DMS114 treated with DMSO at 0.1 percent for 48 hours (cell line): ENCODE data around the gene ZBTB47.

Experiments
- DNase-seq: peaks from one replicate; lab custom pipeline; 2025; ENCODE audit not compliant: unreplicated experiment; lab: John Stamatoyannopoulos, UW

ZBTB47 gene

DNA sequence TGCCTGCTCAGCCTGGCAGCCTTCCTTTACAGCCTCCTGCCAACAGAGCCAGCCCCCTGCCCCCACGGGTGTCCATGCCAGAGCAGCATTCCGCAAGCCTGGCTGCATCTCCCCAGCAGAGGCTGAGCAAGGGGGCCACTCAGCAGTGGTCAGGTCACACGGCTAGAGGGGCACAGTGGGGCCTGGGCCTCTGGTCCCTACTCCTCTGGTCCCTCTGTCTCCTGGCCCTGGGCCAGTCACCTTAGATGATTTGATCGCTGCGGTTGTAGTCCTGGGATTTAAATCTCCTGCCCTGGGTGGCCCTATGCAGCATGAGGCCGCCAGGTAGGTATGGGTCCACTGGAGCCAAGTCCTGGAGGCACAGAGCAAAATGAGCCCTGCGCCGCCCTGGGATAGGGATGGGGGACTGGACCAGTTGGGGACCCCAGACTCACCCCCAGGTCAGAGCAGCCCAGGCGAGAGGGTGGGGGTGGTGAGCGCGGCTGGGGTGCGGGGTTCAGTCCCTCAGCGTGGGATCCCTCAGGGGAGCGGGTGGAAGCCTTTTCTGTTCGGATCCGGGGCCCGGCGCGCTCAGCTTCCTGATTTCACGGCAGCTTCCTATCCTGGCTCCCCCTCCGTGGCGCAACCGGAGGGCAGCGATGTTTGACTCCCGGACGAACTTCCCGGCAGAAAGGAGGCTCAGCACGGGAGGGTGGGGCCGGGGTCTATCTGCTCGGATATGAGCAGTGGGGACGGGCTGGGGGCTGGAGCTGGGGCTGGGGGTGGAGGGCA is at the start of gene ZBTB47:
ZBTB47 (plus strand) TSS at position 138 of the 771 bp plus-strand sequence. CDS start 4,659 bp downstream, outside the sequence.
- no peak for DNase-seq

- no peak for DNase-seq
These were observed 47.8 kb upstream of the ZBTB47 start for GRCh38 chr3:42605546-42606173.

DNA sequence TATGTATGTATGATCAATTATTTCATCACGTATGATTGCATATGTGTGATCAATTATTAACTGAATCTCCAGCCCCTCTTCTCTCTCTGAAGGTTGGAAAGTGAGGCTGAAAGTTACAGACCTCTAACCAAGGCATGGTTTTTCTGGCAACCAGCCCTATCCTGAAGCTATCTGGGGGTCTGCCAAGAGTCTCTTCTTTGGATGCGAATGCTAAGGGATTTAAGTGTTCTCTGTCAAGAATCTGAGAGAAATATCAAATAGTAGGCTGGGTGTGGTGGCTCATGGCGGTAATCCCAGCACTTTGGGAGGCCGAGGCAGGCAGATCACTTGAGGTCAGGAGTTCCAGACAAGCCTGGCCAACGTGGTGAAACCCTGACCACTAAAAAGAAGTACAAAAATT is 44.9 kb upstream of the ZBTB47 start:
- no peak for DNase-seq

DNA sequence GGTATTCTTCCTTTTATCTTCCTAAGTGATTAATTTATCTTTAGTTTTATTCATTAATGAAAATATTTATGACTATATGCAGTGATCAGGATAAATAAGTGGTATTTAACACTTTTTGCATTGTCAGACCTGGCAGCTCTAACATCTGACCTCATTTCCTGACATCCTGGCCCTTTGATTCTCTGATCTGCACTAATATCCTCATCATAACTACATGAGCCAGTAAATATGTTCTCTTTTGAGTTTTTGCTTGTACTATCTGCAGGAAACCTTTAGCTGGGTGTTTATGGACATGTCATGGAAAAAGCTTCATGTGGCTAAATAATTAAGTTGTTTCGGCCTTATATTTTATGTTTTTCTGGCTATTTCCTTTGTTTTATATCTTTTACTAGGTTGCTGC is 42.5 kb upstream of the ZBTB47 start:
- DNase-seq: no peak

DNA sequence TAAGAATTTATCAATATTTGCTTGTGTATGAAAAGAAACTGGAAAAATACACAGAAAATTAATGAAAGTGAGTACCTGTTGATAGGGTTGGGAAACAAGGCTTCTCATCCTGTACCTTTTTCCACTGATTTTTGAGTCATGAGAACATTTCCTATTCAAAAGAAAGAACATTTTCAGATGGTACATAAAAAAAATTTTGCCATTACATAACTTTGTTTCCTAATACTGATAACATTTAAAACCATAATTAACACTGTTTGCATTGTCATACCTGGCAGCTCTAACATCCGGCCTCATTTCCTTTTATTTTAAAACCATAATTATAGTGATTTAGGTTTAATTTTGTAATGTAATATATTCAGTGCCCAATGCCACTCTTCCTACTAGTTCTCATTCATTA is 41.3 kb upstream of the ZBTB47 start:
- no peak for DNase-seq

GRCh38 chr3:42612928-42613327 is 40.6 kb upstream of the ZBTB47 start:
- DNase-seq: no peak

DNA sequence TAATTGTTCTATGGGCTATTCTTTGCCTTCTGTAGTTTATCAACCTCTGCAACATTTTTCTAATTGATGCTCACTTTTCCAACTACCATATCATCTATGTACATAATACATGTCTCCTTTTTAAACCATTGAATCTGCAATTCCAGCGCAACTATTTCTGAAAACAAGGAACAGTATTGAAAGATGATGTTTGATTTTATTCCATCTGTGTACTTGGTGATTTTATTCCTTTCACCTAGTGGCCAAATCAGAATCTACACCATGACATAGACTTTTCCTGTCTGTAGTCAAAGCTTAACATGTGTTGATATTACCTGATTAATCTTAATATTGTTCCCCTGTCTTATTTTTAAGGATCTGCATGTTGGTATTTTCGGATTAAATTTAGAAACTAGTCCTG is 40.0 kb upstream of the ZBTB47 start:
- no peak for DNase-seq

DNA sequence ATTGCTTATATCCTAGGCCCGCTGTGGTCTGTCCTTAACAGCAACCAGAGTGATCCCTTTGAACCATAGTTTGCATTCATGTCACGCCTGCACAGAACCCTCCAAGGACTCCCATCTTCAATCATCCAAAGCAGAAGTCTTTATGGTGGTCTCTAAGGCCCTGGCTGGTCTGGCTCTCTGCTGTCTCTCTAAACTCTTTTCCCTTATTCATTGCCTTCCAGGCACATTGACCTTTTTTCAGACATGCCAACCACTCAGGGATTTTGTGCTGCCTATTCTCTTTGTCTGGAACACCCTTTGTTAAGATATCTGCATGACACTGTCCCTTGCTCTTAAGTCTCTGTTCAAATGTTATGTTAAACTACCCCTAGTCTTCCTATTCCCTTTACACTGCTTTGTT is 21.9 kb upstream of the ZBTB47 start:
- no peak for DNase-seq

DNA sequence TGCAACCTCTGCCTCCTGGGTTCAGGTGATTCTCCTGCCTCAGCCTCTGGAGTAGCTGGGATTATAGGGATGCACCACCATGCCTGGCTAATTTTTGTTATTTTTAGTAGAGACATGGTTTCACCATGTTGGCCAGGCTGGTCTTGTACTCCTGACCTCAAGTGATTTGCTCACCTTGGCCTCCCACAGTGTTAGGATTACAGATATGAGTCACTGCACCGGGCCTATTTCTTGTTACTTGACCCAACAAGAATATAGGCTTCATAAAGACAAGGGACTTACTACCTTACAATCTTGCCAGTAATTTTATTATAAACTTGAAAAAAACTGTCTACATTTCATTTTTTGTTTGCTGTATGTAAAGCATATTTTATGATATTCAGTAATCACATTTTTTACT is 21.4 kb upstream of the ZBTB47 start:
- no peak for DNase-seq

GRCh38 chr3:42633544-42633943 is 20.0 kb upstream of the ZBTB47 start:
- no peak for DNase-seq

GRCh38 chr3:42635111-42635510 is 18.4 kb upstream of the ZBTB47 start:
- peak; percentile 42 for DNase-seq

DNA sequence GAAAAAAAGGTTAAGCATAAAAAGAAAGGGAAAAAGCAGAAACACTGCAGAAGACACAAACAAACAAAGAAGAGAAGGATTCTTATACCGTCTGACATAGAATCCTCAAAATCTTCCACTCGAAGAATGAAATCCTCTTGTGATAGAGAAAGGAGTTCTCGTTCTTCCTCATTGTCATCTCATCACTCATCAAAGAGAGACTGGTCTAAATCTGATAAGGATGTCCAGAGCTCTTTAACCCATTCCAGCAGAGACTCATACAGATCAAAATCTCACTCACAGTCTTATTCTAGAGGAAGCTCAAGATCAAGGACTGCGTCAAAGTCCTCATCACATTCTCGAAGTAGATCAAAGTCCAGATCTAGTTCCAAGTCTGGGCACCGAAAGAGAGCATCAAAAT is 16.5 kb upstream of the ZBTB47 start:
- no peak for DNase-seq

- no peak for DNase-seq
These were observed 15.1 kb upstream of the ZBTB47 start for GRCh38 chr3:42638339-42638842.

DNA sequence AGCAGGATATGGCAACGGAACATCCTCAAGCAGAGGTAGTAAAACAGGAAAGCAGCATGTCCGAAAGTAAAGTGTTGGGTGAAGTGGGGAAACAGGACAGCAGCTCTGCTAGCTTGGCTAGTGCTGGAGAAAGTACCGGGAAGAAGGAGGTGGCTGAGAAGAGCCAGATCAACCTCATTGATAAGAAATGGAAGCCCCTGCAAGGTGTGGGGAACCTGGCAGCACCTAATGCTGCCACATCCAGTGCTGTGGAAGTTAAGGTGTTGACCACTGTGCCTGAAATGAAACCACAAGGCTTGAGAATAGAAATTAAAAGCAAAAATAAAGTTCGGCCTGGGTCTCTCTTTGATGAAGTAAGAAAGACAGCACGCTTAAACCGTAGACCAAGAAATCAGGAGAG is 14.3 kb upstream of the ZBTB47 start:
- no peak for DNase-seq

- DNase-seq: no peak
These were observed 13.4 kb upstream of the ZBTB47 start for GRCh38 chr3:42640129-42640528.

DNA sequence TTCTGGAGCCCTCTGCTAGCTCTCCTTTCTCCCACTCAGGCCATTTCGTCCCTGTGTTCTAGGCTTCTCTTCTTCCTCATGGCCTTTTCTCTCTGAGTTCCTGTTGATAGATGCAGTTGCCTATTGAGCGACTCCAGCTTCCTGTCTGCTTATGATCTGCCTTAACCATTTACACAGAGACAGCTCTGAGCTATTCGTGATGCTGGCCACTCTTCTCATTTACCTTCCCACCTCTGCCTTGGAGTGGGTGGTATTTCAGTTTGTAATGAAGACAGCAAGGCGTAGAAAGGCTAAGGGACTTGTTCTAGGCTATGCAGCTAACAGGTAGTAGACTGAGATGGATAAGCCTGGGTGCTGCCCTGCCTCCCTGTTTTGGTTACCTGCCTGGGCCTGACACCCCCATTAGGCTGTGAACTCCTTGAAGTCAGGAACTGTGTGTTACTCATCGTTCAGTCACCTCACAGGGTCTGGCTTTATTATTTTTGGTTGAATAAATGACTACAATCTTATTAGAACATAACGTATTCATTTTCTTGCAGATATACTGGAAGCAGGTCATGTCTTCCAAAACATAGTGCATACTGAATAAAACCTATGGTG is 12.6 kb upstream of the ZBTB47 start:
- no peak for DNase-seq

DNA sequence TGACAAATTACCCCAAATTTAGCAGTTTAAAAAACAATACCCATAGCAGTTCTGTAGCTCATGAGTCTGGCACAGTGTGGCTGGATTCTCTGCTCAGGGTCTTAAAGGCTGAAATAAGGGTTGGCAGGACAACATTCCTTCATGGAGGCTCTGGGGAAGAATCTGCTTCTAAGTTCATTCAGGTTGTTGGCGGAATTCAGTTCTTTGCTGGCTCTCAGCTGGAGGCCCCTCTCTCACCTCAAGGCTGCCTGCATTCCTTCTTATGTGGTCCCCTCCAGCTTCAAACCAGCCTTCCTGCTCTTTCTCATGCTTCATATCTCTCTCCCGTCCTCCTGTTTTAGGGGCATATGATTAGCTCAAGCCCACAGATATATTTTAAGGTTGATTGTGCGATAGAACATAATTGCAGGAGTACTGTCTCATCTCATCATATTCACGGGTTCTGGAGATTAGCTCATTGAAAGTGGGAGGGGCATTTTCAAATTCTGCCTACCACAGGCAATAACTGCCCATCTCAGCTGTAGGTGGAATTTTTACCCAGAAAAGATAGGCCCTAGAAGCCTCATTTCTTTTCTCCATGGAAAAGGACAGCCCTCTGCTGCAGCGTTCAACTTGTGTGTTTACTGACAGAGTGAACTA is 5.6 kb upstream of the ZBTB47 start:
- DNase-seq: no peak

GRCh38 chr3:42649006-42649405 is 4.5 kb upstream of the ZBTB47 start:
- DNase-seq: no peak

DNA sequence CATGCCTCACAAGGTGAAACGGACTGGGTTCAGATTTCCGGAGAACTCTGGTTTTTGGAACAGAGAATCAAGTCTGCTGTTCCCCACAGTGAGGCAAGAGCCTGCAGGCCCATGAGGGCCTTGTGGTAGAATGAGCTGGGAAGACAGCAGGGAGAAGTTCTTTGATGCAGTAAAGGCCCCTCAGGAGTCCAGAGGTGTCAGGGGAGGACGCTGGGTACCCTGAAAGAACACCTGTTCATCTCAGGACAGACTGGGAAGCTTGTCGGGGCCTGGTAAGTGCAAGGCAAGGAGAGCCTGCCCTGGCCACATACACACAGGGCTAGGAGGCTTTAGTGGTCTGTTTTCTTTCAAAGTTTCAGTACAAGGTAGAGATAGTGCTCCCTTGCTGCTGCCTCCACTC is 3.7 kb upstream of the ZBTB47 start:
- DNase-seq: no peak

GRCh38 chr3:42651248-42652091 is 2.0 kb upstream of the ZBTB47 start:
- no peak for DNase-seq

- DNase-seq: no peak
These were observed 1.3 kb upstream of the ZBTB47 start for GRCh38 chr3:42652251-42652610.
